GM21390 (cell line): Measurements from ENCODE around the gene ATP8A2.
"Not testable (repeated sequence)": the region's sequence is repeated elsewhere in the genome, so short reads cannot be mapped to it uniquely, and the experiment has no call there.

Source experiments
- ATAC-seq: cut with Tn5 transposase; IDR thresholded peaks from one replicate; pipeline ENCODE4 v1.9.1; 2021; ENCODE audit not compliant: unreplicated experiment

Gene ATP8A2

GRCh38 chr13:26053418-26053980 is 681.7 kb downstream of the ATP8A2 start:
- no peak for ATAC-seq

GRCh38 chr13:26054896-26055295 is 683.1 kb downstream of the ATP8A2 start:
- ATAC-seq = no peak

- ATAC-seq = no peak
Measured at GRCh38 chr13:26058704-26059103, 686.9 kb downstream of the ATP8A2 start.

GRCh38 chr13:26060357-26060756 is 688.6 kb downstream of the ATP8A2 start:
- ATAC-seq = no peak

- ATAC-seq = no peak
Measured at GRCh38 chr13:26061256-26061655, 689.5 kb downstream of the ATP8A2 start.

- ATAC-seq = no peak
Measured at GRCh38 chr13:26061947-26062346, 690.2 kb downstream of the ATP8A2 start.

GRCh38 chr13:26062853-26063444 is 691.2 kb downstream of the ATP8A2 start:
- ATAC-seq = no peak

- not testable (repeated sequence) for ATAC-seq
Measured at GRCh38 chr13:26066492-26066891, 694.7 kb downstream of the ATP8A2 start.

- no peak for ATAC-seq
Measured at GRCh38 chr13:26067601-26068000, 695.8 kb downstream of the ATP8A2 start.

GRCh38 chr13:26068372-26068771 is 696.6 kb downstream of the ATP8A2 start:
- ATAC-seq = not testable (repeated sequence)

GRCh38 chr13:26069642-26070041 is 697.9 kb downstream of the ATP8A2 start:
- not testable (repeated sequence) for ATAC-seq

- ATAC-seq = no peak
Measured at GRCh38 chr13:26071691-26072090, 699.9 kb downstream of the ATP8A2 start.

GRCh38 chr13:26072335-26072734 is 700.6 kb downstream of the ATP8A2 start:
- not testable (repeated sequence) for ATAC-seq

- no peak for ATAC-seq
Measured at GRCh38 chr13:26074706-26075105, 702.9 kb downstream of the ATP8A2 start.
